SKM-1 (cell line): ENCODE measurements around the gene SAMD7.

Source experiments
- DNase-seq: peaks from one replicate; lab custom pipeline; 2025; ENCODE audit not compliant: unreplicated experiment; lab: John Stamatoyannopoulos, UW

SAMD7 gene, protein sequence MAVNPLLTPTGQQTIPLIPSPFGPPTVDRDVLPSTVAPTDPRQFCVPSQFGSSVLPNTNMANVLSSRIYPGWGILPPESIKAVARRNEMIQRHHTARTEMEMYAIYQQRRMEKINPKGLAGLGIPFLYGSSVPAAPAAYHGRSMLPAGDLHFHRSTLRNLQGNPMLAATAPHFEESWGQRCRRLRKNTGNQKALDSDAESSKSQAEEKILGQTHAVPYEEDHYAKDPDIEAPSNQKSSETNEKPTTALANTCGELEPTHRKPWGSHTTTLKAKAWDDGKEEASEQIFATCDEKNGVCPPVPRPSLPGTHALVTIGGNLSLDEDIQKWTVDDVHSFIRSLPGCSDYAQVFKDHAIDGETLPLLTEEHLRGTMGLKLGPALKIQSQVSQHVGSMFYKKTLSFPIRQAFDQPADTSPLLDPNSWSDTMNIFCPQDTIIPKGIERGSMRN

DNA sequence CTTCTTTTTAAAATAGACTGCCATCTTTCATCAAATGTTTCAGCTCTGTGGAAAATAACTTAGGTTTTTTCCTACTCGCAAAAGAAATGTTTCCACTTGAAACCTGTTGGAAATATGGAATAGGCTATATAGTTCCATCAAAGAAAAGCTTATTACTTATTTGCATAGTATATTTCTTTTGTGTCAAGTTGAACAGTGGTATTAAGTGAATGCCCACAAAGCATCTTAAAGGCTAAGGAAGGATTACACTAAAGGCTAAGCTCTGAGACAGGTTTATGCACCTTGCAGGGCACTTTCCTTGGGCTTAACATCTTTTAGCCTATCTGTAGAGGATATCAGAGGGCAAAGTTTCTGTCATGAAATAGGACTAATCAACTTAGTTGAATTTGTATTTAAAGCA is at the start of gene SAMD7:
TSS of gene SAMD7 (plus strand) at position 301 of the 400 bp plus-strand sequence. CDS start 7,927 bp downstream, outside the sequence.
- no peak for DNase-seq

DNA sequence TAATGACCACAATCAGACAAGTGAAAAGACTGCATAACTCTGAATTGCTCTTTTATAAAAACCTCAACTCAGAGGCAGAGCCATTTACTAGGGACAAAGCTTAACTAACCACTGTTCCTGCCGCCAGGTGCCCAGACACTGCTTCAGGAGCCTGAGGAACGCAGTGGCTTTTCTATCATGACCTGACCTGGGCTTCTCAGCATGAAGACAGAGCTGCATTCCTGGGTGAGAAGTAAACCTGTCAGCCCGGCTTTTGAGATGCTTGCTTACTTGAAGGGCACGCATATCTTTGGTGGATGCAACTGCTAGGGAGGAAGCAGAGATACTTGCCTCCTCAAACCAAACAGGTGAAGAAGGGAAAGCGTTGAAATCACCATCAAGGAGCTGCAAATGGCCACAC is 49.5 kb upstream of the SAMD7 start:
- no peak for DNase-seq

DNA sequence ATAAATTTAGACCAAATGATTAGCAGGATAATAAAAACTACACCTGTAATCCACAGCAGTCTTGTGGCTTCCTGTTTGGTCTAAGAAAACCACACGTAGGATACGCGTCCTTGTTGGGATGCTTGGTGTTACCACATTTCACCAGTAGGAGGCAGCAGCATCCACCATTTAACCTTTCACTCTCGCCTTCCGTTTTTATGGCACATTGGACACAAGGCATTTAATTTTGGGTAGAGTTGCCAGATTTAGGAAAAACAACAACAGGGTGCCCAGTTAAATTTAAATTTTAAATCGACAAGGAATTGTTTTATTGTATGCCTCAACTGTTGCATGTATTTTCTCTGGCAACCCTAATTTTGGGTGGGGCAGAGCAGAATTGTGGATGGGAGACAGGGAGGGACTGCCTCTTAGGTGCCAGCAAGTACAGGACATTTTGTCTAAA is 47.9 kb upstream of the SAMD7 start:
- peak; percentile 52 for DNase-seq

DNA sequence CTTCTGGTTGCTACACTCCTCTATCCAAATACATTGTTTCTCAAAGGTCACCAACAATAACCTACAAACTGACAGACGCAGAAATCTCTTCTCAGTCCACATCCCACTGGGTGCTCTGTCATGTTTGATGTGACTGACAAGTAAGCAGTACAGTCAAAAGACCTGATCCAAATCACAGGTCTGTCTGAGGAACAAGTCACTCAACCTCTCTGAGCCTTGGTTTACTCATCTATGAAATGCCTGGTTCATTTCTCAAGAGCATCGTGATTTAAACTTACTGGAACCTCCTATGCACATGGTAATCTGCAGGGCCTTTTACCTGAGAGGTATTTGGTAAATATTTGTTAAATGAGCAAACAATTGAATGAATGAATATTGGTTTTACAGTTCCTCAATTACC is 47.1 kb upstream of the SAMD7 start:
- DNase-seq, result no peak

DNA sequence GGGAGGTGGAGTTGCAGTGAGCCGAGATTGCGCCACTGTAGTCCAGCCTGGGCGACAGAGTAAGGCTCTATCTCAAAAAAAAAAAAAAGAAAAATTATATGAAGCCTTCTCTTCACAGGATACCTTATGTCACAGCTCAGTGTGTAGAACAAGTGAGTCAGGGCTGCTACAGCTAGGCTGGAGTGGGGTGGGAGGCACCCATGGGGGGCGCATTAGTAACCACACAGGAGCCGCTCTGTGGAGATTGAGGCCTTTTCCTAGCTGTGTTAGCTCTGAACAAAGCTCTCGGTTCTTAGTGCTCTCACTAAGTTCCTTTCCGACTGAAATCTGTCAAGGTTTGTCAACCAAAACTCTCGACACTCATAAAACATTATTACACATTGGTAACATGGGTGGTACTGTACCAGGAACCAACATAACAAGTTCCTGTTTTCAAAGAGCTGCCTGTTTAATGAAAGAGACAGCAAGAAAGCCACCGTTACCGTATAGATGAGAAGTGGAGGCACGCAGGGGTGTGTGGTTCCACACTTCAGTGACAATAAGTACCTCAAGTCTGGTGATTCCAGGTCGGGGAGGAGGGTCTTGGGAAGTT is 46.1 kb upstream of the SAMD7 start:
- peak; percentile 42 for DNase-seq

DNA sequence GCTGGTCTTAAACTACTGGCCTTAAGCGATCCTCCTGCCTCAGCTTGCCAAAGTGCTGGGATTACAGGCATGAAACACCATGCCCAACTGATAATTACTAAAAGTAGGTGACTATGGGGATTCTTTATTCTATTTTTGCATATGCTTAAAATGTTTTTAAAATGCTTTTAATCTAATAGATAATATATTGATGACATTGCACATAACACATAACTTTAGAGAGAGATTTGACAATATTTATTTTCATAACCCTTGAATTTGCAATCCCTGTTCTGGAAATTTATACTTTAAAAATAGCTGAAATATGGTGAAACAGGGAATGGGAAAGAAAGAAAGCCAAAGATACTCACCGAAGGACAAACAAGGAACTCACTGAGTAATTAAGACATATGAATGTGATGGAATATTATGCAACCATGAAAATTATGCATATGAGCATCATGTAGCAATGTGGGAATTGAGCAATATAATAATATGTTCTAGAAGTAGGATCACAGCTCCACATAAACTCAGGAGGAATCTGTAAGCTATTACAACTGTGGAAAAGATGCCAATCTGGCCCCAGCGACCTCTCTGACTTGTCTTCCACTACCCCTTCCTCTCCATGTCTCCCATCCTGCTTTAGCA is 43.7 kb upstream of the SAMD7 start:
- no peak for DNase-seq

DNA sequence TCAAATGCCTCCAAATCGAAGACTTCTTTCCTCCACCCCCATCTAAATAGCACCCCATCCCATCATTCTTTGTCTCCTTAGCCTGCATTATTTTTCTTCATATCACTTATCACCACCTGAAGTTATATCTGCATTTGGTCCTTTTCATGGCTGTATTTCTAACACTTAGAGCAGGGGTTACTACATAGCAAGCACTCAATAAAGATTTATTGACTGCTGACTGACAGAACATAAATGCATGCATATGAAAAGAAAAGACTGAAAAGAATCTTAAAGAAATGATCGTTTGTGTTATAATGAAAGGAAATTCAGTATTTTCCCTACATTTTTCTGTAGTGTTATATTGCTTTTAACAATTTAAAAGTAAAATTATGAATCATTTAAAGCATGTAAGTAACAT is 43.0 kb upstream of the SAMD7 start:
- DNase-seq, result no peak

DNA sequence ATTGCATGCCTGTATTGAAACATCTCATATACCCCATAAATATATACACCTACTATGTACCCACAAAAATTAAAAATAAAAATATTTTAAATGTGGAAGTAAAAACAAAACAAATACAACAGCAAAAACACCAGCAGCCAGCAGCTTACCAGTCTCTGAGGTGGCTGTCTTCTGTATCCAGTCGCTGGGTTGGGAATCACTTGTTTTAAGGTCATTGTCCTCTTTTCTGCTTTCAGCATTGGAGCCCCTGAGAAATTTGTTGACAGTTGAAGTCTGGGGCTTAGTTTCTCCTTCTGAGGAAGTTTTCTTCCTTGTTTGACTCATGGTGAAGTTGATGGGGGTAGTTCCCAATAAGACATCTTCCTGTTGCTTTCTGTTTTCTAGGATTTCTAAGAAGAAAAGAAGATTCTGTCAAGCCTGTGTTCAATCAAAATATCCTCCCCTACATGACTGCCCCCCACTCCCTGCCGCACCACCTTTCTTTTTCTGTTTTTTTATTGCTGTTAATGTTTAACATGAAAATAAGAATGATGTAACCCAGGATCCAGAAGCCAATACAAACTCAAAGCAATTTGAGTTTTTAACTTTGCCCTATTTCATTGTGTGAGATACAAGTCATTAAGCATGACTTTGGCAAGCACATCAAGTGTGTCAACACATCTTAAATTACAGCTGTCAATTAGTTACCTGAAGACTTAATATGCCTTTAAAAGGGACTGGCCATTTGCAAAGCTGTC is 41.7 kb upstream of the SAMD7 start, which contains the start of gene LRRC31:
TSS of gene LRRC31 (minus strand) at position 452 of the 737 bp plus-strand sequence. CDS start at position 324, 128 bp downstream.
- no peak for DNase-seq

DNA sequence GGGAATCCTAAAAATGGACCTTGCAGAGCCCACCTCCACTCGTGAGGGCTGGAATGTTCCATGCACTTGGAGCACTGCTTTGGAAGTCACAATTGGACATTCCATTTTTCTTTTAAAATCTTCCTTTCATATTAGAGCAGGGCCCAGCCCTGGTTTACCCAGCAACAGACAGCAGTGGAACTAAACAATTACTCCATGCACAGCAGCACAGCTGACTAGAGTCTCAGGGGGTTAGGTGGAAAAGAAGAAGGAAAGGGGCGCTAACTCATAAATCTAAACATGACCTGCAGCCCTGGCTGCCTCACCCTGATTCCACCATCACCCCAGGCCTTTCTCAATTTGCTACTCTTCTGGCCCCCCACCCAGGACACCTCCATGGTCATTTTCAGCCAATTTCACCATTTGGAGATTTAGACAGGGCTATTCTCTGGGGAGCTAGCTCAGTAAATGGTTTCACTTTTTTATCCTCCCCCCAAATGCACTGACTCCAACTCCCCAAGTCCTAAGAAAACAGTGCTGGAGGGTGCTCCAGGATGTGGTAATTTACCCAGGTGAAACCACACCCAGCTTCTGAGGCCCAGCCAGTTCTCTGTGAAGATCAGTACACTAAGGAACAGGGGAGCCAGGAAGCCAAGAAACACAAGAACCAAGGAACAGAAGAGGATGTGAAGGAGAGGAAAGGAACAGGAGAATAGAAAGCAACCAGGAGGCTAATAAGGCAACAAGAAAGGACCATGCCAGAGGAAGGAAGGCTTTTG is 40.1 kb upstream of the SAMD7 start:
- DNase-seq, result no peak

DNA sequence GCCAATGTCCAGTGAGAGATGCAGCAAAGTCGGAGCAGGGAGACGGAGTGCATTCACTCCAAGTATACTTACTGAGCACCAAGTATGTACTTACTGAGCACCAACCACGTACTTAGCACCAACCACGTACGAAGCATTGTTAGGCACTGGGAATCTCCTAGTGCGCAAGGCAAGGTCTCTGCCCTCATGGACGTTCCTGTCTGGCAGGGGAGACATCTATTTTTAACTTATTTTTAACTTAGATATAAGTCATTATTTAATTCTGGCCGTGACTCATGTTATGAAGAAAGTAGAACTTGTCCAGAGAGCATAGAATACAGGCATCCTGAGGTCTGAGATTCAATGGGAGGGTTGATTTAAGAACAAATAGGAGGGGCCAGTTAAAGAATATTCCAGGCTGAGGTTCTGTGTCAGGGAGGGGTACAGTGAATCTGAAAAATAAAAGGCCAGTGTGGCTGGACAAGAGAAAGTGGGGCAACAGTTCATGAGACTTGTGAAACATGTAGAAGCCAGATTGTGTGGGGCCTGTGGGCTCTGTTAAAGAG is 32.3 kb upstream of the SAMD7 start:
- no peak for DNase-seq

DNA sequence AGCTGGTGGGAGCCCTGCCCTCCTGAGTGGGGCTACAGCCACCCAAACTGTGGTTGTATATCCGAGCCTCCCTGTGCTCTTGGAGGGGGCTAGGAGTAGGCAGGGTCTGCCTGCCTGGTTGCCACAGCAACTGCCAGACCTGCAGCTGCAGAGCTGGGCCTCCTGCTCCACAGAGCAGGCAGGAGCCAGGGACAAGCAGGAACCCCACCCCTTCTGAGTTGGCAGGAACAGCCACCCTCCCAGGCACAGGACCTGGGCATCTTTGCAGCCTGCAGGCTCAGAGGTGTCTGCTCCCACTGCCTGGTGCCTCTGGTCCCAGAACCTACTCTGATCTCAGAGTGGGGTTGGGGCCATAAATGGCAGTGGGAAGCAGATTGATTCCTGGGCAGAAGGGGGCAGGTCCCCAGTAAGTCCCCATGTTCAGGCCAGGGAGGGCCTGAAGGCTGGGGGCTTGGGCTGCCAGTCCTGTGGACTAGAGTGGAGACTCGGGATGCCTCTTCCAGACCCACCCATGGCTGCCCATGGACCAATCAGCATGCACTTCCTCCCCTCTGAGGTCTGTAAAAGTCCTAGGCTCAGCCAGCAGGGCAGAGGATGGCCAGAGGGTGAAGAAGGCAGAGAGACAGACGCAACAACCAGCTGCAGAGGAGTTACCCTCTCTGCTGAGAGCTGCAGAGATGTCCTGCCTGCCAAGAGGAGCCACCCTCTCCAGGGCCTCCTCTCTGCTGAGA is 31.4 kb upstream of the SAMD7 start:
- no peak for DNase-seq

DNA sequence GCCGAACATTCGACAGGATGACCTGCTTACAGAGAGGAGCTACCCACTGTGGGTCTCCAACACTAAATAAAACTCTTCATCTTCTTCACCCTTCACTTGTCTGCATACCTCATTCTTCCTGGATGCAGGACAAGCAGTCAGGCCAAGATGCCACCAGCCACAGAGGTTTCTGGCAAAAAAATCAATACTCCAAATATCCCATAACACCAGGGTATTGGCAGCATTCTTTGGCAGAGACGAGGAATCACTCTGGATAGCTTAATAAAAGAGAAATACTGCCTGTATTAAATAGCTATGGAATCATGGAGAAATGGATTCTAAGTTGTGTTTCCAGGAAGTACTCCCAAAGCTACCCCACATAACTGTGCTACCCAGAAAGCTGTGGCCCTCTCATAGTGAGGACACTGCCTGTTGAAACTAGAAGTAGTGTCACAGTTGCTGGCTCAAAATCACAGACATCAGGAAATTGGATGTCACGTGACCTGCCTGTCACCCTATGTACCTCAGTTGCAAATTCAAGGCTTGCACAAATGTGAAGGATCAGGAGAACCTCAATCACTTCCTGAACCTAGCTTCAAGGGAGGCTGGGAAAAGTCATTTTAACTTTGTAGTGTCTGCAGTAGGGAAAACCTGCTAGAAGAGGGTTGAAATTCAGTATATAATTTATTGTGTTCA is 30.7 kb upstream of the SAMD7 start:
- DNase-seq, result no peak

DNA sequence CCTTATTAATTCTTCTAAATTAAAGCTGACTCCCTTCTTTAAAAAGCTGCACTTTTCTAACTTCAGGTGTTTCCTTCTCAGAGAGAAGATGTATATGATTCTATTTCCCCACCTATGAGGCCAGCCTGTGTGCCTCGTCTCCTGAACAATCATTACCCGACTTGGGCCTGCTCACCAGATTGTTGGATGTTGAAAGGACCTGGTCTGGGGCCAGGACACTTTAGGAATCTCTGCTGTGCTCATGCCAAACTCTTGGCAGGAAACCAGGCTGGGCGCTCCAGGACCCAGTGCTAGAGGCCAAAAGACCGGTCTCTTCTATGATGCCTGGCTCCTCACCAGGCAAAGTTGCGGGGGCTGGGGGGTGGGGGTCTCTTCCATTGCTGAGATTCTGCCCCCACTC is 24.7 kb upstream of the SAMD7 start:
- no peak for DNase-seq

DNA sequence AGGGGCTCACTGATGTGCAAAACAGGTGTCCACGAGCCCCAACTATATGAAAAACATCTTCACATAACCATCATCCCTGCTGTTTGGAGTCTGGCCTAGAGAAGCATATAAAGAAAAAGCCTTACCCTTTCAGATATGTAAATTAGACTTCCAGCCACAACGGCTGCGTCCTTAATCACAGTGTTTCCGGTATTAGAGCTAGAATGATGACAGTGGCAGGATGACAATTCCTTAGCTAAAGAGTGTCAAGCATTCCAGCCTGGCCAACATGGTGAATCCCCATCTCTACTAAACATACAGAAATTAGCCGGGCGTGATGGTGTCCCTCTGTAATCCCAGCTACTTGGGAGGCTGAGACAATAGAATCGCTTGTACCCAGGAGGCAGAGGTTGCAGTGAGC is 19.5 kb upstream of the SAMD7 start:
- DNase-seq, result no peak

DNA sequence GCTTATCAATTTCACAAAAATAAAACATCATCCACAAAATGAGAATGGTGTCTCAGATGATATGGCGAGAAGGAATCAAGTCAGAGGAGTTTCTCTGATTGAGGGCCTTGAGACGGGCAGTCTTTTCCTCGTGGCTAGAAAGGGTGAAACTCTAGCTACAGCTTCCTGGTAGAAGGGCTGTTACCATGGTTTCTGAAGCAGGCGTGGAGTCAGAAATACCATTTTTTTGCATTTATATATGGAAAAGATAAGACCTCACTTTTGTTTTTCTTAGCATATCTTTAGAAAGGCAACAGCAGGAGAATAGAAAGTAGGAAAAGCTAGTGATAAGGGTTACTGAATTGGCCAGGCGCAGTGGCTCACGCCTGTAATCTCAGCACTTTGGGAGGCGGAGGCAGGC is 17.3 kb upstream of the SAMD7 start:
- DNase-seq, result no peak

DNA sequence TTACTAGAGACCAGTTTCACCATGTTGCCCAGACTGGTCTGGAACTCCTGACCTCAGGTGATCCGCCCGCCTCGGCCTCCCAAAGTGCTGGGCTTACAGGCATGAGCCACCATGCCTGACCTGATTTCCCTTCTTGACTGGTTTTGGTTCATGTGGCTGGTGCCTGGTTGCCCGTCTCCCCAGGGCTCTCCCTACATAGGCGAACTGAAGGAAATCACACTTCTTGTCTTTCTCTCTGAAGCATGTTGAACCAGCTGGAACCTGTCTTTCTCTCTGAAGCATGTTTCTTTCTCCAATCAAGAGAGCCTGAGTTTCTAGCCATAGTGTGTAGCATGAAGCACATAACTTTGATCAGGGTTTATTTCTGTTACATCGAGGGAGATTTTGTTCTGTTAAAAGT is 16.3 kb upstream of the SAMD7 start:
- DNase-seq, result no peak

DNA sequence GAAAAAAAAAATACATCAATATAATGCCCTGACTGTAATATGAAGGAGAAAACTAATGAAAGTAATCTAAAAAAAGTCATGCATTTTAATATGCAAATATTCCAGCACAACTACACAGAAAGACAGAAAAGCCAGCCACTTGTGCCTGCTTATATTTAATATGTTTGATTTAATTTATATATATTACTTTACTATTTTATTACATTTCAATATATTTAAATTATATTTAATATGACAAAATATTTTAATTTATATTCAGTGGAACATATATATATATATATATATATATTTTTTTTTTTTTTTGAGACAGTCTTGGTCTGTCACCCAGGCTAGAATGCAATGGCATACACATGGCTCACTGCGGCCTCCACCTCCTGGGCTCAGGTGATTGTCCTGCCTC is 14.1 kb upstream of the SAMD7 start:
- DNase-seq, result no peak

DNA sequence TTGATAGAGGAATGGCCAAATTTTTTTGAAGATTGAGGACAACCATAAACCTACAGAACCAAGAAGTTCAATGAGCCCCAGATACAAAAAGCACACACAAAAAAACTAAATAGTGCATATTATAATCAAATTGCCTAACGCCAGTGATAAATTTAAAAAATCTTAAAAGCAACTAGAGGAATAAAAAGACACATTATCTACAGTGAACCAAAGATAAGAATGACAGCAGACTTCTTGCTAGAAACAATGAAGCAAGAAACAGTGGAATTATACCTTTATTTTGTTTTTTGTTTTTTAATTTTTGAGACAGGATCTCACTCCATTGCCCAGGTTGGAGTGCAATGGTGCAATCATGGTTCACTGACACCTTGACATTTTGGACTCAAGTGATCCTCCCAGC is 9.9 kb upstream of the SAMD7 start:
- no peak for DNase-seq

DNA sequence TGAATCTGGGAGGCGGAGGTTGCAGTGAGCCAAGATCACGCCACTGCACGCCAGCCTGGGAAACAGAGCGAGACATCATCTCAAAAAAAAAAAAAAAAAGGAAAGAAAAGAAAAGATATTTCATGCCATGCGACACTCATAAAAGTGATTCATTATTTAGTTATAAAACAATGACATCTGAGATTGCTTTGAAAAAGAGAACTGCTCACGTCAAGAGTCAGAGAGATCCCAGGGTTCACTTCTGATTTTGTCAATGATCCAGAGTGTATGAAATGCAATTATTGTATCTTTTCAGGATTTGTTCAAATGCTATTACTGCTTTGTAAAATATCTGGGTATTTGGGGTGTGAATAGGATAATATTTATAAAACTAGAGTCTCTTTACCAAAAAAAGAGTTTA is 6.0 kb upstream of the SAMD7 start:
- DNase-seq, result no peak
